Gastroesophageal sphincter (tissue), 3 donors: Measurements from ENCODE around the gene NHERF2.

Source experiments
- POLR2A ChIP-seq, 2 donors: fragments of 450-650 bp; IDR thresholded peaks; one replicate each; pipeline ENCODE4 v1.6.1; 2017; ENCODE audit warnings: antibody characterized with exemption in 2 of 2, mild to moderate bottlenecking in 2 of 2, moderate library complexity in 1 of 2
- POLR2AphosphoS5 ChIP-seq: sonication (generic); formaldehyde crosslinking; IDR thresholded peaks from one replicate; pipeline ENCODE4 v1.6.1; 2017; ENCODE audit warnings: antibody characterized with exemption
- TF ChIP-seq, protein P1 (sequence below), 4 experiments: fragments of 200-600 bp in 2 of 4; fragments of 450-650 bp in 2 of 4; sonication (generic) in 1 of 4; IDR thresholded peaks; one replicate each; pipeline ENCODE4 v1.5.1; 2017 to 2019; ENCODE audit warnings: antibody characterized with exemption in 4 of 4, mild to moderate bottlenecking in 2 of 4, moderate library complexity in 2 of 4

DNA sequence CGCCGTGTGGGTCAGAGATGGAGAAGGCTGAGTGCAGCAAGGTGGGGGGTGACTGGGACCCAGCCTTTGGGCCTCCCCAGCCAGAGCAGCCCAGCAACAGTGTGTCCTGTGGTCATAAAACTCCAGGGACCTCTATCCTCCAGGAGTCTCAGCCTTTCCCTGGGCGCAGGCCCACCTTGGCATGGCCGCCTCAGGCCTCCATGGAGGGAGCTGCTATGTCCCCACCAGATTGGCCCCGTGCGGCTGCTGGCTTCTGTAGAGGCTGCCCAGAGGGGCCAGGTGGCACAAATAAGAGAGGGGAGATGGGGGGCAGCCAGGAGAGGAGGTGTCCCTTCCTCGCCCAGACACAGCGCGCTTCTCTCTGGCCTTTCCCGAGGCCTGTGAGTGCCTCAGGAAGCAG lies 39.5 kb upstream of the NHERF2 start:
- TF ChIP-seq POLR2AphosphoS5 (no peak), POLR2A (IDR thresholded peaks at IDR 0.05) (no peak)
- TF ChIP-seq, protein P1, sequence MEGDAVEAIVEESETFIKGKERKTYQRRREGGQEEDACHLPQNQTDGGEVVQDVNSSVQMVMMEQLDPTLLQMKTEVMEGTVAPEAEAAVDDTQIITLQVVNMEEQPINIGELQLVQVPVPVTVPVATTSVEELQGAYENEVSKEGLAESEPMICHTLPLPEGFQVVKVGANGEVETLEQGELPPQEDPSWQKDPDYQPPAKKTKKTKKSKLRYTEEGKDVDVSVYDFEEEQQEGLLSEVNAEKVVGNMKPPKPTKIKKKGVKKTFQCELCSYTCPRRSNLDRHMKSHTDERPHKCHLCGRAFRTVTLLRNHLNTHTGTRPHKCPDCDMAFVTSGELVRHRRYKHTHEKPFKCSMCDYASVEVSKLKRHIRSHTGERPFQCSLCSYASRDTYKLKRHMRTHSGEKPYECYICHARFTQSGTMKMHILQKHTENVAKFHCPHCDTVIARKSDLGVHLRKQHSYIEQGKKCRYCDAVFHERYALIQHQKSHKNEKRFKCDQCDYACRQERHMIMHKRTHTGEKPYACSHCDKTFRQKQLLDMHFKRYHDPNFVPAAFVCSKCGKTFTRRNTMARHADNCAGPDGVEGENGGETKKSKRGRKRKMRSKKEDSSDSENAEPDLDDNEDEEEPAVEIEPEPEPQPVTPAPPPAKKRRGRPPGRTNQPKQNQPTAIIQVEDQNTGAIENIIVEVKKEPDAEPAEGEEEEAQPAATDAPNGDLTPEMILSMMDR (IDR thresholded peaks at IDR 0.05): no peak
